GM18502 (cell line): ENCODE measurements around the gene DEGS2.

ENCODE experiments used
- ATAC-seq: cut with Tn5 transposase; IDR thresholded peaks from one replicate; pipeline ENCODE4 v1.9.1; 2021; ENCODE audit warnings: mild to moderate bottlenecking; ENCODE audit not compliant: unreplicated experiment, poor library complexity

The DEGS2 gene

GRCh38 chr14:100135784-100136183, 23.7 kb downstream of the DEGS2 start:
- ATAC-seq = no peak

GRCh38 chr14:100135073-100135472, 24.4 kb downstream of the DEGS2 start:
- no peak for ATAC-seq

GRCh38 chr14:100134586-100134985, 24.9 kb downstream of the DEGS2 start:
- no peak for ATAC-seq

- no peak for ATAC-seq
These were observed 26.4 kb downstream of the DEGS2 start for GRCh38 chr14:100132903-100133510.

- no peak for ATAC-seq
These were observed 27.1 kb downstream of the DEGS2 start for GRCh38 chr14:100132161-100132902.

GRCh38 chr14:100131181-100131580, 28.3 kb downstream of the DEGS2 start:
- no peak for ATAC-seq

GRCh38 chr14:100130521-100130920, 28.9 kb downstream of the DEGS2 start:
- no peak for ATAC-seq

GRCh38 chr14:100129161-100129589, 30.3 kb downstream of the DEGS2 start:
- no peak for ATAC-seq

- no peak for ATAC-seq
These were observed 30.8 kb downstream of the DEGS2 start for GRCh38 chr14:100128688-100129087.

- ATAC-seq = no peak
These were observed 31.5 kb downstream of the DEGS2 start for GRCh38 chr14:100127853-100128455.

- no peak for ATAC-seq
These were observed 33.0 kb downstream of the DEGS2 start for GRCh38 chr14:100126401-100126800.

GRCh38 chr14:100124551-100125088, 34.8 kb downstream of the DEGS2 start:
- ATAC-seq = no peak

GRCh38 chr14:100123618-100124017, 35.8 kb downstream of the DEGS2 start:
- ATAC-seq = no peak

GRCh38 chr14:100122481-100123223, 36.8 kb downstream of the DEGS2 start:
- no peak for ATAC-seq

- ATAC-seq = no peak
These were observed 37.6 kb downstream of the DEGS2 start for GRCh38 chr14:100121643-100122480.

GRCh38 chr14:100120522-100121269, 38.7 kb downstream of the DEGS2 start:
- ATAC-seq = no peak

- ATAC-seq = no peak
These were observed 40.2 kb downstream of the DEGS2 start for GRCh38 chr14:100119251-100119650.

GRCh38 chr14:100118396-100119011, 40.9 kb downstream of the DEGS2 start:
- no peak for ATAC-seq
